Parathyroid adenoma (tissue), 2 donors: ENCODE measurements around the gene KCNA5.

ENCODE experiments used
- H2AFZ ChIP-seq: fragments of 300-600 bp; sonication (generic); one replicate; pipeline ENCODE4 v1.7.0; 2017; ENCODE audit warnings: antibody characterized with exemption, mild to moderate bottlenecking
- H3K27ac ChIP-seq: fragments of 300-600 bp; sonication (generic); one replicate; pipeline ENCODE4 v1.7.0; 2017
- H3K27me3 ChIP-seq: fragments of 300-600 bp; sonication (generic); one replicate; pipeline ENCODE4 v1.7.0; 2017; ENCODE audit warnings: low read length; ENCODE audit not compliant: control insufficient read depth, insufficient read depth
- H3K36me3 ChIP-seq: fragments of 300-600 bp; sonication (generic); one replicate; pipeline ENCODE4 v1.7.0; 2017; ENCODE audit warnings: low read length; ENCODE audit not compliant: control insufficient read depth, insufficient read depth
- H3K4me1 ChIP-seq: fragments of 300-600 bp; sonication (generic); one replicate; pipeline ENCODE4 v1.7.0; 2017; ENCODE audit warnings: control low read depth
- H3K4me2 ChIP-seq: fragments of 300-600 bp; sonication (generic); one replicate; pipeline ENCODE4 v1.7.0; 2017; ENCODE audit warnings: low read length
- H3K4me3 ChIP-seq: fragments of 300-600 bp; sonication (generic); one replicate; pipeline ENCODE4 v1.7.0; 2017; ENCODE audit warnings: low read depth, low read length
- H3K79me2 ChIP-seq: fragments of 300-600 bp; sonication (generic); one replicate; pipeline ENCODE4 v1.7.0; 2017; ENCODE audit warnings: control low read depth
- H3K9ac ChIP-seq: fragments of 300-600 bp; sonication (generic); one replicate; pipeline ENCODE4 v1.7.0; 2017; ENCODE audit warnings: mild to moderate bottlenecking
- H3K9me3 ChIP-seq: fragments of 300-600 bp; sonication (generic); one replicate; pipeline ENCODE4 v1.7.0; 2017; ENCODE audit warnings: low read length; ENCODE audit not compliant: control insufficient read depth
- TF ChIP-seq, protein P1 (sequence below): fragments of 300-600 bp; sonication (generic); IDR thresholded peaks from one replicate; pipeline ENCODE4 v1.7.0; 2017; ENCODE audit warnings: antibody characterized with exemption, mild to moderate bottlenecking
- donor health status: primary hyperparathyroidism.

The KCNA5 gene

DNA sequence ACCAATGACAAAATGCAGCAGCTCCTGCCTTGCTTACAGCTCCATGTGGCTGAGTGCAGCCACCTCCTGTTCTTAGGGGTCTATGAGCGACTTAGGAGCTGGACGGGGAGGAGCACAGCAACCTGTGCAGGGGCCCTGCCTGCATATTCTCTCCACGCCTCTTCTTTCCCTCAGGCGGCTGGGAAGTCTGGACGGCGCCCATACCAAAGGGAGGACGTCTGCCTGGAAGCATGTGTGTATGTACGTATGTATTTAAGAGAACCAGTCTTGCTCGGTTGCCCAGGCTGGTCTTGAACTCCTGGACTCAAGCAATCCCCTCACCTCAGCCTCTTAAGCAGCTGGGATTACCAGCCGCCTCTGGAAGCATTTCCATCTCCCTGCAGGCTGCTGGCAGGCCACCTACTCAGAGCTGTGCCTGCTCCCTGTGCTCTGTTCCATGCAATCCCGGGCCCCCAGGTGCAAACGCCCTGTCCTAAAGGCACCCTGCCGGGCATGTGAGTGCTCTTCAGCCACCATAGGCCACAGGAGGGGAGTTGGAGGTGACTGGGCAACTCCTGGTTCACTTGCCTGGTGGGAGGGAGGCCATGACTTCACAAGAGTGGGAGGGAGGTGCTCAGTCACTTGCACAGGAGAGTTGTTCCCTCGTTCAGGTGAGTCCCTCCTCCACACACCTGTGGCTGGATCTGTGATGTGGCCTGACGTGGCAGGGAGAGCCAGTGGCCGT is 44.3 kb downstream of the KCNA5 start:
- no peak overlapping the region for H3K4me3 ChIP-seq
- TF ChIP-seq, protein P1, sequence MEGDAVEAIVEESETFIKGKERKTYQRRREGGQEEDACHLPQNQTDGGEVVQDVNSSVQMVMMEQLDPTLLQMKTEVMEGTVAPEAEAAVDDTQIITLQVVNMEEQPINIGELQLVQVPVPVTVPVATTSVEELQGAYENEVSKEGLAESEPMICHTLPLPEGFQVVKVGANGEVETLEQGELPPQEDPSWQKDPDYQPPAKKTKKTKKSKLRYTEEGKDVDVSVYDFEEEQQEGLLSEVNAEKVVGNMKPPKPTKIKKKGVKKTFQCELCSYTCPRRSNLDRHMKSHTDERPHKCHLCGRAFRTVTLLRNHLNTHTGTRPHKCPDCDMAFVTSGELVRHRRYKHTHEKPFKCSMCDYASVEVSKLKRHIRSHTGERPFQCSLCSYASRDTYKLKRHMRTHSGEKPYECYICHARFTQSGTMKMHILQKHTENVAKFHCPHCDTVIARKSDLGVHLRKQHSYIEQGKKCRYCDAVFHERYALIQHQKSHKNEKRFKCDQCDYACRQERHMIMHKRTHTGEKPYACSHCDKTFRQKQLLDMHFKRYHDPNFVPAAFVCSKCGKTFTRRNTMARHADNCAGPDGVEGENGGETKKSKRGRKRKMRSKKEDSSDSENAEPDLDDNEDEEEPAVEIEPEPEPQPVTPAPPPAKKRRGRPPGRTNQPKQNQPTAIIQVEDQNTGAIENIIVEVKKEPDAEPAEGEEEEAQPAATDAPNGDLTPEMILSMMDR, result no peak

DNA sequence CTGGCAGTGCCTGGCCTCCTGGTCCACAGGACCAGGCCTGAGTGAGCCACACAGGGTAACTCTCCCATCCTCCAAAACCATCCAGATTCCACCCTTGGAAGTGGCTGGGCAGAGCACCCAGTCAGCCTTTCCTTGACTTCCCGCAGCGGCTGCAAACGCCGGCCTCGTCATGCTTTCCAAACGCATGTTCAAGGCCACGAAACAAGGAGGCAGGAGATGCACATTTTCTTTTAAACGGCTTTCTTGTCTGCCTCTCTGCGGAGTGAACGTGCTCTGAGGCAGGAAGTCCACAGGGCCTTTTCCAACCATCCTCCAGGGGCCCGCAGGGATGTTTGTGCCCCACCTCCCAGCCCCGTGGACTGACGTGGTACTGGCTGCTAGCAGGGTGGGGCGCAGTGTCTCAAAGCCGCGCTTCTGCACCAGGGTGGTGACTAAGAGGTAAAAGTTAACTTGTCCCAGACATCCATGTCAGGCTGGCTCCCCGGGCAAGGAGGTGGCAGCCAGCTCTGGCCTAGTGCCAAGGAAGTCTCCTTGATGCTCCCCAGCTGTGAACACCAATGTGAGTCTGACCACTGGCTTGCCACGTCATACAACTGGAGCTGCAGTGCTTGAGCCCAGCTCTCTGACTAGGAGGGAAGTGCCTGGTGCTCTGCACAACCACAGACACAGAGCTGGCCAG is 45.0 kb downstream of the KCNA5 start:
- no peaks in the 10 kb centered on the region for H3K4me1 ChIP-seq
- H3K9me3 ChIP-seq, result no peaks in the 10 kb centered on the region
- H3K27me3 ChIP-seq, result no peaks in the 10 kb centered on the region
- H3K9ac ChIP-seq, result no peak overlapping the region
- TF ChIP-seq, protein P1, result no peak
- no peaks in the 10 kb centered on the region for H3K79me2 ChIP-seq
- H3K4me2 ChIP-seq, result no peak overlapping the region
- H3K4me3 ChIP-seq, result no peak overlapping the region
- H3K36me3 ChIP-seq, result no peaks in the 10 kb centered on the region
- H2AFZ ChIP-seq, result no peak overlapping the region
- H3K27ac ChIP-seq, result no peak overlapping the region

More for the DNA sequence above, 44.3 kb downstream of the KCNA5 start:
- H3K9me3 ChIP-seq, result no peaks in the 10 kb centered on the region
- H3K27ac ChIP-seq, result no peak overlapping the region
- H3K4me2 ChIP-seq, result no peak overlapping the region
- H3K36me3 ChIP-seq, result no peaks in the 10 kb centered on the region
- no peak overlapping the region for H2AFZ ChIP-seq
- H3K27me3 ChIP-seq, result no peaks in the 10 kb centered on the region
- H3K4me1 ChIP-seq, result no peaks in the 10 kb centered on the region
- no peak overlapping the region for H3K9ac ChIP-seq
- H3K79me2 ChIP-seq, result no peaks in the 10 kb centered on the region

DNA sequence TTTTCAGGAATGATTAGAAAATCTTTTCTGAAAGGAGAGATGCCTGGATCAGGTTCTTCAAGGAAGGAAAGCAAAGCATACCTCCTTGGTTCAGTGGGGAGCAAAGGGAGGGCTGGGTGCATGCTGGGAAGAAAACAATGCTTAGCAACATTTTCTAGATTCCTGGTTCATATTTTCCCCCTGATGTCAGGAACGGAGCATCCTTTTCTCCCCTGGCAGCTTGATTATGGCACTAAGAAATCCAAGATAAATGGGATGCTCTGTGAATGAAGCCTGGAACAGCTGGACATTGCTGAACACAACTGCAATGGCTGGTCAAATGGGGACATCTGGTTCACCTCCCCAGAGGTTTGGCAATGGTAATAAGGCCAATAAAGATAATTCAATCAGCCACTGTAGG is 50.9 kb downstream of the KCNA5 start:
- Histone ChIP-seq H3K27ac (no peak overlapping the region), H3K4me3 (no peak overlapping the region), H3K27me3 (no peaks in the 10 kb centered on the region), H3K36me3 (no peaks in the 10 kb centered on the region), H3K9me3 (no peaks in the 10 kb centered on the region), H2AFZ (no peak overlapping the region), H3K4me1 (no peaks in the 10 kb centered on the region), H3K9ac (no peak overlapping the region), H3K79me2 (no peaks in the 10 kb centered on the region), H3K4me2 (no peak overlapping the region)
- TF ChIP-seq, protein P1, result no peak

DNA sequence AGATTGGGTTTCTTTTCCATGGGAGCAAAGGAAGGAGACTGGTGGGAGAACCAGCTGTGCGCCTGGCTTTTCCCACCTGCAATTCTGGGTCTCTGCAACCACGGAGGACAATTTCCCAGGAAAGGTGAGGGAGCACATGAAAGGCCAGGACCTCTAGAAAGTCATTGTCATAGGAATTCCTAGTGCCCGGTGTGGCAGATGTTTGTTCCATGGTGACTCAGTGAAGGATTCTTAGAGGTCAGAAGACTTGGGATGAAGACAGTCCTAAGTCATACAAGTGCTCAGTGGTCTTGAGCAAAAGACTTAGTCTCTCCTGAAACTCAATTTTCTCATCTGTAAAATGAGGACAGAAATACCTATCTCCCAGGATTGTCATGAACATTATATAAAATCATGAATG is 51.3 kb downstream of the KCNA5 start:
- Histone ChIP-seq H3K9me3 (no peaks in the 10 kb centered on the region), H3K27ac (no peak overlapping the region), H3K79me2 (no peaks in the 10 kb centered on the region), H2AFZ (no peak overlapping the region), H3K9ac (no peak overlapping the region), H3K4me2 (no peak overlapping the region), H3K4me1 (no peaks in the 10 kb centered on the region), H3K27me3 (no peaks in the 10 kb centered on the region), H3K36me3 (no peaks in the 10 kb centered on the region), H3K4me3 (no peak overlapping the region)
- TF ChIP-seq, protein P1, result no peak
